Measurements from ENCODE around the gene SBF1. TPM values are rescaled to one million over a fixed set of nuclear protein-coding genes. Genes with fewer than 3 reads are reported as not detected.

Gene SBF1
- total RNA-seq, 2 donors from 2014 or later = 89.9 to 90.1 TPM

DNA sequence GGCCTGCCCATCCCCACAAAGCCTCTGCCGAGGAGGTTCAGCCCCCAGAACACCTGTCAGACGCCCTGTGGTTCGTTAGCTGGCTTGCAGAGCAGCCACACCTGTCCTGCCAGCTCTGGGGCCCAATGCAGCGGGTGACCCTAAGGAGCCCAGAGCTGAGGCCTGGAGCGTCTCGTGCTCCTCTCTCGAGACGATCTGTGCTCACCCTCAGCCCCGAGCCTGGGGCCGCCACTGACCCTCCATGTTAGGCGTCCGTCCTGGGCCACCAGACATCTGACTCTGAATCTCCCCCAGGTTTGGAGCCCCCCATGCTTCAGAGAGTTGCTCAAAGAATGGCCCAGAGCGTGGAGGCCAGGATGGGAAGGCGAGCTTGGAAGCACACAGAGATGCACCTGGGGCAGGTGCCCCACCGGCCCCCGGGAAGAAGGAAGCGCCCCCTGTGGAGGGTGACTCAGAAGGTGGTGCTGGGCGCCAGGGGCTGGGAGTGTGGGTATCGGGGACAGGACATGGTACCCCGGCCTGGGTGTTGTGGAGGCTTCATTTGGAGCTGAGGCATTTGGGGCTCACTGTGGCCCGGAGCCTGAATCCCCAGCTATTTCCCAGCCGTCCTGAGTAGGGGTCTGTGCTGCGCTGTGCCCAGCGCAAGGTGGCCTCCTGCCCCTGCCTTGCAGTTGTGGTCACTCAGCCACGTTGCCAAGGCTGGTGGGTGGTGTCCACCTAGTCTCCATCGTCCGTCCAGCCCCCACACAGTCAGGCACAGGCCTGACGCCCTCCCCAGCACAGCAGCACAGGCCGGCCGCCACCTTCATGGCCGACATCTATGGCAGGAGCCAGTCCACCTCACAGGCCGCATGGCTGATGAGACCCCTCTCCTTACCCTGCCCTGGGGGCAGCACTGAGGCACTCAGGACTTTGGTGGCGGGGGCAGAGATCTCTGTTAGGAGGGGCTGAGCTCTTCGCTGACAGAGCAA is 36.2 kb downstream of the SBF1 start:
- DNase-seq = no peak
- Mint-ChIP-seq H3K4me1 (no peaks in the 10 kb centered on the region), H3K9me3 (no peaks in the 10 kb centered on the region), H3K36me3 (ENCODE audit: low read depth) (peaks cover 29% of the 10 kb centered on the region), H3K4me3 (no peak overlapping the region), H3K27me3 (ENCODE audit: insufficient read depth) (no peaks in the 10 kb centered on the region), H3K27ac (no peak overlapping the region)
- no peak overlapping the region for H3K27ac ChIP-seq (ENCODE audit: low read depth, low read length)
- 90 to 94% methylated on average over 29 to 34 of the region's 34 CpGs for WGBS, 2 experiments (ENCODE audit: insufficient coverage in 1 of 2, insufficient read length in 1 of 2)
- H3K9me3 ChIP-seq (ENCODE audit: control insufficient read depth, low read length) = no peaks in the 10 kb centered on the region
- no peak overlapping the region for H3K4me3 ChIP-seq (ENCODE audit: low read length)
- H3K27me3 ChIP-seq (ENCODE audit: control insufficient read depth, insufficient read depth, low read length, poor library complexity, severe bottlenecking) = no peaks in the 10 kb centered on the region
- H3K36me3 ChIP-seq (ENCODE audit: control insufficient read depth, insufficient read depth, low read length) = no peaks in the 10 kb centered on the region
- no peaks in the 10 kb centered on the region for H3K4me1 ChIP-seq (ENCODE audit: control insufficient read depth, insufficient read depth, low read length)
- H3K9ac ChIP-seq (ENCODE audit: extremely low read depth, low read length, poor library complexity, severe bottlenecking) = no peak overlapping the region
- TF ChIP-seq, protein P1, sequence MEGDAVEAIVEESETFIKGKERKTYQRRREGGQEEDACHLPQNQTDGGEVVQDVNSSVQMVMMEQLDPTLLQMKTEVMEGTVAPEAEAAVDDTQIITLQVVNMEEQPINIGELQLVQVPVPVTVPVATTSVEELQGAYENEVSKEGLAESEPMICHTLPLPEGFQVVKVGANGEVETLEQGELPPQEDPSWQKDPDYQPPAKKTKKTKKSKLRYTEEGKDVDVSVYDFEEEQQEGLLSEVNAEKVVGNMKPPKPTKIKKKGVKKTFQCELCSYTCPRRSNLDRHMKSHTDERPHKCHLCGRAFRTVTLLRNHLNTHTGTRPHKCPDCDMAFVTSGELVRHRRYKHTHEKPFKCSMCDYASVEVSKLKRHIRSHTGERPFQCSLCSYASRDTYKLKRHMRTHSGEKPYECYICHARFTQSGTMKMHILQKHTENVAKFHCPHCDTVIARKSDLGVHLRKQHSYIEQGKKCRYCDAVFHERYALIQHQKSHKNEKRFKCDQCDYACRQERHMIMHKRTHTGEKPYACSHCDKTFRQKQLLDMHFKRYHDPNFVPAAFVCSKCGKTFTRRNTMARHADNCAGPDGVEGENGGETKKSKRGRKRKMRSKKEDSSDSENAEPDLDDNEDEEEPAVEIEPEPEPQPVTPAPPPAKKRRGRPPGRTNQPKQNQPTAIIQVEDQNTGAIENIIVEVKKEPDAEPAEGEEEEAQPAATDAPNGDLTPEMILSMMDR (conservative IDR thresholded peaks at IDR 0.05) = no peak

- Histone ChIP-seq H3K27ac (ENCODE audit: low read depth, low read length) (no peak overlapping the region), H3K27me3 (ENCODE audit: control insufficient read depth, insufficient read depth, low read length, poor library complexity, severe bottlenecking) (no peaks in the 10 kb centered on the region), H3K4me3 (ENCODE audit: low read length) (no peak overlapping the region), H3K9ac (ENCODE audit: extremely low read depth, low read length, poor library complexity, severe bottlenecking) (no peak overlapping the region), H3K4me1 (ENCODE audit: control insufficient read depth, insufficient read depth, low read length) (no peaks in the 10 kb centered on the region), H3K9me3 (ENCODE audit: control insufficient read depth, low read length) (no peaks in the 10 kb centered on the region), H3K36me3 (ENCODE audit: control insufficient read depth, insufficient read depth, low read length) (peaks cover 3% of the 10 kb centered on the region)
- Mint-ChIP-seq H3K27ac (no peak overlapping the region), H3K4me3 (no peak overlapping the region), H3K4me1 (no peaks in the 10 kb centered on the region), H3K9me3 (no peaks in the 10 kb centered on the region), H3K36me3 (ENCODE audit: low read depth) (peaks cover 22% of the 10 kb centered on the region), H3K27me3 (ENCODE audit: insufficient read depth) (no peaks in the 10 kb centered on the region)
- TF ChIP-seq, protein P1 (conservative IDR thresholded peaks at IDR 0.05) = no peak
- WGBS, 2 experiments (ENCODE audit: insufficient coverage in 1 of 2, insufficient read length in 1 of 2) = 91 to 92% methylated on average over 16 to 36 of the region's 36 CpGs
- DNase-seq = no peak
Observed at GRCh38 chr22:50437511-50438304, 37.1 kb downstream of the SBF1 start.

DNA sequence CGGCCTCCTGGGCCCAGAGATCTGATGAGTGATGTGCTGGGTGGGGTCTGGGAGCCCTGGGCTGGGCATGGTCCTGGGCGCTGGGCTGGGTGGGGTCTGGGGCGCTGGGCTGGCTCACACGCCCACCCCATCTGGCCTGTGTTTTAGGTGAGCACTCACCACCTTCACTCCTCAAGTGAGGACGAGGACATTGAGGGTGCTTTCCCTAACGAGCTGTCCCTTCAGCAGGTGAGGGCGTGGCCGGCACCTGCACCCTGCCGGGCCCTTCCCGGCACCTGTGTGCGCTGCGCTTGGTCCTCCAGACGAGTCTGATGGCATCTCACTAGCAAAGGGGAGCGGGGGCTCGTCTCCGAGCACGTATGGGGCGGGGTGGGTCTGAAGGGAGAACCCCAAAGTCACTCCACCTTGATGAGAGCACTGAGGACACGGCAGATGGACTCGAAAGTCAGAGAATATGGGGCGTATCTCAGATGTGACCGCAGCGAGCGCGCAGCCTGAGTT is 37.9 kb downstream of the SBF1 start:
- DNase-seq = no peak

More for the DNA sequence above, 37.9 kb downstream of the SBF1 start:
- no peaks in the 10 kb centered on the region for H3K4me1 Mint-ChIP-seq
- H3K36me3 Mint-ChIP-seq (ENCODE audit: low read depth) = peaks cover 20% of the 10 kb centered on the region
- TF ChIP-seq, protein P1 (conservative IDR thresholded peaks at IDR 0.05) = no peak
- no peaks in the 10 kb centered on the region for H3K9me3 Mint-ChIP-seq
- Histone ChIP-seq H3K27ac (ENCODE audit: low read depth, low read length) (no peak overlapping the region), H3K36me3 (ENCODE audit: control insufficient read depth, insufficient read depth, low read length) (peaks cover 11% of the 10 kb centered on the region), H3K4me1 (ENCODE audit: control insufficient read depth, insufficient read depth, low read length) (no peaks in the 10 kb centered on the region), H3K4me3 (ENCODE audit: low read length) (no peak overlapping the region), H3K9me3 (ENCODE audit: control insufficient read depth, low read length) (no peaks in the 10 kb centered on the region), H3K9ac (ENCODE audit: extremely low read depth, low read length, poor library complexity, severe bottlenecking) (no peak overlapping the region), H3K27me3 (ENCODE audit: control insufficient read depth, insufficient read depth, low read length, poor library complexity, severe bottlenecking) (no peaks in the 10 kb centered on the region)
- no peak overlapping the region for H3K4me3 Mint-ChIP-seq
- H3K27ac Mint-ChIP-seq = no peak overlapping the region
- 94 to 97% methylated on average over 13 to 25 of the region's 25 CpGs for WGBS, 2 experiments (ENCODE audit: insufficient coverage in 1 of 2, insufficient read length in 1 of 2)
- no peaks in the 10 kb centered on the region for H3K27me3 Mint-ChIP-seq (ENCODE audit: insufficient read depth)
